Subcutaneous adipose tissue (tissue), 4 donors: ENCODE data around the gene FRMD6. TPM values are rescaled to one million over a fixed set of nuclear protein-coding genes. Genes with fewer than 3 reads are reported as not detected.

Experiments
- CTCF ChIP-seq: fragments of 450-650 bp; IDR thresholded peaks from one replicate; pipeline ENCODE4 v1.5.1; 2016; ENCODE audit warnings: low read depth, mild to moderate bottlenecking, control low read depth, antibody characterized with exemption, moderate library complexity
- total RNA-seq, 4 donors: library from RNA; depleted of rRNA; stranded (reverse); fragments of >200 nt; gene quantifications; one replicate each; pipeline ENCODE4 v1.1.0, GENCODE V29; 2016

The FRMD6 gene
- total RNA-seq, 4 donors from 2014 or later: 14.1 to 19.4 (median 18.2) TPM

GRCh38 chr14:51730098-51730497 is 78.4 kb downstream of the FRMD6 start:
- no peak for TF ChIP-seq CTCF

- no peak for TF ChIP-seq CTCF
Observed at GRCh38 chr14:51730684-51731083, 79.0 kb downstream of the FRMD6 start.

GRCh38 chr14:51732494-51733112 is 80.9 kb downstream of the FRMD6 start:
- TF ChIP-seq CTCF: no peak

GRCh38 chr14:51733147-51733546 is 81.4 kb downstream of the FRMD6 start:
- no peak for TF ChIP-seq CTCF

GRCh38 chr14:51735851-51736250 is 84.1 kb downstream of the FRMD6 start:
- no peak for TF ChIP-seq CTCF

GRCh38 chr14:51738754-51739153 is 87.0 kb downstream of the FRMD6 start:
- no peak for TF ChIP-seq CTCF

- no peak for TF ChIP-seq CTCF
Observed at GRCh38 chr14:51743588-51744000, 91.9 kb downstream of the FRMD6 start.
